MCF 10A (cell line): ENCODE data around the gene SOS1. TPM values are rescaled to one million over a fixed set of nuclear protein-coding genes. Genes with fewer than 3 reads are reported as not detected.

Experiments
- Bru-seq: library from RNA; stranded (reverse); fragments of 400-500 nt; gene quantifications from one replicate; lab custom pipeline; 2021; lab: Mats Ljungman, UMichigan
- BruChase-seq, 2 experiments: library from RNA; stranded (reverse); fragments of 400-500 nt; gene quantifications; one replicate each; lab custom pipeline; 2021; lab: Mats Ljungman, UMichigan
- BruUV-seq: library from RNA; stranded (reverse); fragments of 400-500 nt; replicated peaks from 2 replicates; lab custom pipeline; 2021; lab: Mats Ljungman, UMichigan
- CTCF ChIA-PET: fragments of 300-600 bp; sonication (Branson Sonifier 250); formaldehyde crosslinking; extraction: SDS; loops from one replicate; lab custom pipeline; 2021; ENCODE audit warnings: antibody characterized with exemption, inconsistent platforms; lab: Yijun Ruan, JAX
- POLR2A ChIA-PET: fragments of 300-600, 350-650 bp; sonication (Branson Sonifier 250); formaldehyde crosslinking; extraction: SDS; loops from one replicate; lab custom pipeline; 2020; ENCODE audit warnings: antibody characterized with exemption, inconsistent platforms; lab: Yijun Ruan, JAX
- DNase-seq: peaks from one replicate; pipeline ENCODE4 v3.0.0-alpha.2; 2018; ENCODE audit not compliant: unreplicated experiment
- H3K27ac Mint-ChIP-seq: one replicate; pipeline ENCODE4 v1.8.0; 2022; ENCODE audit warnings: mild to moderate bottlenecking, low read depth, mixed read lengths; ENCODE audit not compliant: unreplicated experiment
- H3K27me3 Mint-ChIP-seq: one replicate; pipeline ENCODE4 v1.8.0; 2022; ENCODE audit warnings: mixed read lengths; ENCODE audit not compliant: insufficient read depth, unreplicated experiment
- H3K36me3 Mint-ChIP-seq: one replicate; pipeline ENCODE4 v1.8.0; 2022; ENCODE audit warnings: mild to moderate bottlenecking, moderate library complexity, mixed read lengths; ENCODE audit not compliant: insufficient read depth, unreplicated experiment
- H3K4me1 Mint-ChIP-seq: one replicate; pipeline ENCODE4 v1.8.0; 2022; ENCODE audit warnings: mixed read lengths; ENCODE audit not compliant: insufficient read depth, unreplicated experiment
- H3K4me3 Mint-ChIP-seq: one replicate; pipeline ENCODE4 v1.8.0; 2022; ENCODE audit warnings: mild to moderate bottlenecking, moderate library complexity, mixed read lengths; ENCODE audit not compliant: unreplicated experiment
- H3K9me3 Mint-ChIP-seq: one replicate; pipeline ENCODE4 v1.8.0; 2022; ENCODE audit warnings: mixed read lengths; ENCODE audit not compliant: unreplicated experiment
- intact Hi-C: fragments of 100-400 bp; cut with micrococcal nuclease; formaldehyde crosslinking; loops from 2 replicates; pipeline ENCODE4 v1.14.1; 2022
- long read RNA-seq: library from polyadenylated mRNA; stranded (forward); transcript quantifications from one replicate; pipeline ENCODE4 v2.0.0, GENCODE V29; 2022
- total RNA-seq: library from RNA; stranded (reverse); gene quantifications from 2 replicates; pipeline ENCODE4 v1.2.3, GENCODE V29; 2022
- TF ChIP-seq, protein P1 (sequence below): fragments of 200-600 bp; IDR thresholded peaks from one replicate; pipeline ENCODE4 v1.8.0; 2022; ENCODE audit warnings: antibody characterized with exemption, mild to moderate bottlenecking; ENCODE audit not compliant: unreplicated experiment

SOS1 gene
- 18.5 and 23.3 TPM in 2 replicates for total RNA-seq
- percentile 78 among the genes with signal in this experiment for Bru-seq, nascent RNA
- percentile 82 among the genes with signal in this experiment for BruChase-seq, experiment 1, labeled RNA remaining after a 6-hour chase
- BruChase-seq, experiment 2, labeled RNA remaining after a 2-hour chase = percentile 83 among the genes with signal in this experiment
- long read RNA-seq, full-length matches to known transcripts = 13 of 17 reads
- long read RNA-seq, partial matches to known transcripts = 4 of 17 reads
- long read RNA-seq, other reads (novel, unspliced or antisense) = 0 of 17 reads

DNA sequence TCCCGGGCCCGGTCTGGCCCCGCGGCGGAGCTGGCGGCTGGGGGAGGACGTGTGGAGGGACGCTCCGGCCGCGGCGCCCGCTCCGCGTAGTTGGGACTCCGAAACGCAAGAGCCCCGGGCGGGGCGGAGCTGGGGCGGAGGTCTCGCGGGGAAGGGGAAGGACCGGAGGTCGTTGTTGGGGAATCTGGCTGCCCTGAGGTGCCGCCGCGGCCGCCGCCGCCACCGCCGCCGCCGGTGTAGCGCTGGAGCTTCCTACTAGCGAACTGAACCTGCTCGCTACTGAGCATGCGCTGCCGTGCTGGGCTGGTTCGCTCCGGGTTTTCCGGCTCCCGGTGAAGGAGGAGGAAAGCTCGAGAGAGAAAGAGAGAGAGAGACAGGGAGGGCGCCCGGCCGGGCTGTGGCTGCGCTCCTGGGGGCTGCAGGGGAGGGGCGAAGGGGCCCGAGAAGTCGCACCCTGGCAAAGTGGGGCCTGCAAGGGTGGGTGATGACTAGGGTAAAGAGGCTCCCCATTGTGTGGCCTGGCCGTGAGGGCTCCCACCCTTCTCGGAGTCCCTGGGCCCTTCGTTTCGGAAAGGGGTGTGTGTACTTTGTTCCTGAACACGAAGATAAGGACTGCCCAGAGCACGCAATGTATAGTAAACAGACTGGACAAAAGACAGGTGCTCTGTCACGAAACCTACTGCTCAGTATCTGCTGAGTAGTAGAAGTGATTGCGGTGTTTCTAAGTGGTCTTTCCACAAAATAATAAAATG, at the start of gene SOS1:
Gene SOS1, minus strand, starts transcription at position 281 of the 752 bp plus-strand sequence. CDS start 629 bp downstream, outside the sequence.
- H3K4me1 Mint-ChIP-seq = peaks cover 46% of the 10 kb centered on the region
- no TSS peak for BruUV-seq
- H3K36me3 Mint-ChIP-seq = peaks cover 5% of the 10 kb centered on the region
- CTCF ChIA-PET = interaction anchor here (0.6 to 3.6 kb wide), 13 partner anchors 9 to 318 kb away, joined by 3 to 48 read pairs (median 3); no protein-coding TSS in a partner anchor
- peak within 1 kb of the TSS; percentile 96 for H3K27ac Mint-ChIP-seq
- no peaks in the 10 kb centered on the region for H3K9me3 Mint-ChIP-seq
- TF ChIP-seq, protein P1, sequence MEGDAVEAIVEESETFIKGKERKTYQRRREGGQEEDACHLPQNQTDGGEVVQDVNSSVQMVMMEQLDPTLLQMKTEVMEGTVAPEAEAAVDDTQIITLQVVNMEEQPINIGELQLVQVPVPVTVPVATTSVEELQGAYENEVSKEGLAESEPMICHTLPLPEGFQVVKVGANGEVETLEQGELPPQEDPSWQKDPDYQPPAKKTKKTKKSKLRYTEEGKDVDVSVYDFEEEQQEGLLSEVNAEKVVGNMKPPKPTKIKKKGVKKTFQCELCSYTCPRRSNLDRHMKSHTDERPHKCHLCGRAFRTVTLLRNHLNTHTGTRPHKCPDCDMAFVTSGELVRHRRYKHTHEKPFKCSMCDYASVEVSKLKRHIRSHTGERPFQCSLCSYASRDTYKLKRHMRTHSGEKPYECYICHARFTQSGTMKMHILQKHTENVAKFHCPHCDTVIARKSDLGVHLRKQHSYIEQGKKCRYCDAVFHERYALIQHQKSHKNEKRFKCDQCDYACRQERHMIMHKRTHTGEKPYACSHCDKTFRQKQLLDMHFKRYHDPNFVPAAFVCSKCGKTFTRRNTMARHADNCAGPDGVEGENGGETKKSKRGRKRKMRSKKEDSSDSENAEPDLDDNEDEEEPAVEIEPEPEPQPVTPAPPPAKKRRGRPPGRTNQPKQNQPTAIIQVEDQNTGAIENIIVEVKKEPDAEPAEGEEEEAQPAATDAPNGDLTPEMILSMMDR = no peak
- H3K4me3 Mint-ChIP-seq = peak within 1 kb of the TSS; percentile 90
- intact Hi-C loops = loop anchor here (1.0 kb wide), 1 partner anchor 107 kb away; no protein-coding TSS in a partner anchor
- POLR2A ChIA-PET = interaction anchor here (0.6 to 4.6 kb wide), 24 partner anchors 9 to 519 kb away, joined by 3 to 60 read pairs (median 4); no protein-coding TSS in a partner anchor
- peak; percentile 93 for DNase-seq
- H3K27me3 Mint-ChIP-seq = no peaks in the 10 kb centered on the region

GRCh38 chr2:39164089-39164488, 43.2 kb upstream of the SOS1 start:
- Mint-ChIP-seq H3K9me3 (no peaks in the 10 kb centered on the region), H3K27ac (no peak overlapping the region), H3K27me3 (no peaks in the 10 kb centered on the region), H3K4me3 (no peak overlapping the region), H3K36me3 (no peaks in the 10 kb centered on the region), H3K4me1 (no peaks in the 10 kb centered on the region)
- TF ChIP-seq, protein P1 = no peak
- intact Hi-C loops = no loop called here
- CTCF ChIA-PET = interaction anchor here (0.5 to 0.8 kb wide), 3 partner anchors 55 to 223 kb away, joined by 3 to 10 read pairs (median 3); no protein-coding TSS in a partner anchor
- DNase-seq = no peak
- no TSS peak for BruUV-seq
- POLR2A ChIA-PET = interaction anchor here (0.7 kb wide), 1 partner anchor 32 kb away, joined by 3 read pairs; no protein-coding TSS in a partner anchor

- DNase-seq = no peak
- POLR2A ChIA-PET = interaction anchor here (1.6 kb wide), 1 partner anchor 19 kb away, joined by 4 read pairs; no protein-coding TSS in a partner anchor
- no TSS peak for BruUV-seq
- no peak overlapping the region for H3K27ac Mint-ChIP-seq
- intact Hi-C loops = no loop called here
- H3K9me3 Mint-ChIP-seq = no peaks in the 10 kb centered on the region
- no peaks in the 10 kb centered on the region for H3K27me3 Mint-ChIP-seq
- H3K36me3 Mint-ChIP-seq = no peaks in the 10 kb centered on the region
- TF ChIP-seq, protein P1 = no peak
- CTCF ChIA-PET = interaction anchor here (0.6 kb wide), 1 partner anchor 97 kb away, joined by 3 read pairs; no protein-coding TSS in a partner anchor
- no peaks in the 10 kb centered on the region for H3K4me1 Mint-ChIP-seq
- no peak overlapping the region for H3K4me3 Mint-ChIP-seq
These were observed 40.1 kb upstream of the SOS1 start for GRCh38 chr2:39160982-39161381.

GRCh38 chr2:39159283-39159682, 38.4 kb upstream of the SOS1 start:
- Mint-ChIP-seq H3K4me1 (no peaks in the 10 kb centered on the region), H3K9me3 (no peaks in the 10 kb centered on the region), H3K36me3 (no peaks in the 10 kb centered on the region), H3K27ac (no peak overlapping the region), H3K4me3 (no peak overlapping the region), H3K27me3 (no peaks in the 10 kb centered on the region)
- TF ChIP-seq, protein P1 = no peak
- ChIA-PET POLR2A (no interaction called here), CTCF (no interaction called here)
- no peak for DNase-seq
- intact Hi-C loops = no loop called here
- no TSS peak for BruUV-seq
